ENCODE measurements around the gene DNASE1L1. TPM values are rescaled to one million over a fixed set of nuclear protein-coding genes. Genes with fewer than 3 reads are reported as not detected.

Gene DNASE1L1
- total and polyA plus RNA-seq, 2 donors (not counting 1 experiment from before 2014, with no cell fraction given): 24.6 to 49.2 TPM

GRCh38 chrX:154445776-154446175 lies 36.7 kb upstream of the DNASE1L1 start:
- Histone ChIP-seq H2AFZ (ENCODE audit: insufficient read depth, low read depth, low read length, poor library complexity, severe bottlenecking) (no peak overlapping the region), H3K27me3 (replicated peaks in 1 of 4; ENCODE audit: control extremely low read depth in 1 of 4, control insufficient read depth in 3 of 4, insufficient read depth in 4 of 4, low read length in 3 of 4) (no peaks in the 10 kb centered on the region), H3K9ac (ENCODE audit: low read length) (no peak overlapping the region), H3K4me2 (replicated peaks; ENCODE audit: low read depth, low read length, poor library complexity, severe bottlenecking) (no peak overlapping the region), H3K79me2 (ENCODE audit: control insufficient read depth, insufficient read depth, low read length) (peaks cover 10% of the 10 kb centered on the region), H3K4me1 (ENCODE audit: control insufficient read depth in 2 of 2, insufficient read depth in 2 of 2, low read length in 2 of 2) (peaks cover 10 to 18% of the 10 kb centered on the region in 2 donors), H3K36me3 (replicated peaks in 1 of 2; ENCODE audit: control extremely low read depth in 1 of 2, control insufficient read depth in 1 of 2, extremely low read depth in 1 of 2, insufficient read depth in 2 of 2, low read length in 1 of 2) (peaks cover 0 to 11% of the 10 kb centered on the region in 2 experiments), H3K27ac (ENCODE audit: low read length in 2 of 2) (no peak overlapping the region), H3K9me3 (ENCODE audit: control extremely low read depth in 1 of 3, control insufficient read depth in 2 of 3, insufficient read depth in 1 of 3, low read length in 2 of 3) (no peaks in the 10 kb centered on the region), H3K4me3 (ENCODE audit: control extremely low read depth in 1 of 5, extremely low read depth in 1 of 5, insufficient read depth in 1 of 5, low read depth in 2 of 5, low read length in 4 of 5) (no peak overlapping the region), H4K20me1 (ENCODE audit: control insufficient read depth, insufficient read depth, low read length, poor library complexity, severe bottlenecking) (no peaks in the 10 kb centered on the region)
- Mint-ChIP-seq H3K4me1 (peaks cover 5% of the 10 kb centered on the region), H3K4me3 (peak overlapping the region; percentile 41), H3K9me3 (ENCODE audit: insufficient read depth) (no peaks in the 10 kb centered on the region), H3K27ac (no peak overlapping the region), H3K27me3 (no peaks in the 10 kb centered on the region)
- no peak for ATAC-seq (ENCODE audit: low read depth)
- no peak for TF ChIP-seq CTCF (IDR thresholded peaks at IDR 0.05)
- no peak for TF ChIP-seq EZH2 (IDR thresholded peaks at IDR 0.05; ENCODE audit: borderline replicate concordance, insufficient read depth, low read depth, low read length, poor library complexity, severe bottlenecking)
- no peak for DNase-seq
- CTCF ChIA-PET: no interaction called here
- 99% methylated on average over 10 of the region's 16 CpGs for WGBS (ENCODE audit: insufficient coverage)
- POLR2A ChIA-PET: no interaction called here
- intact Hi-C loops (cut with micrococcal nuclease): no loop called here

- CTCF ChIA-PET: interaction anchor here (1.0 kb wide), 1 partner anchor 33 kb away, joined by 3 read pairs; no protein-coding TSS in a partner anchor
- no peak overlapping the region for H2AFZ ChIP-seq (ENCODE audit: insufficient read depth, low read depth, low read length, poor library complexity, severe bottlenecking)
Measured at GRCh38 chrX:154444755-154445246, 35.7 kb upstream of the DNASE1L1 start.

More at GRCh38 chrX:154444755-154445246, 35.7 kb upstream of the DNASE1L1 start:
- H3K4me2 ChIP-seq (replicated peaks; ENCODE audit: low read depth, low read length, poor library complexity, severe bottlenecking): peak overlapping the region; percentile 87
- peak overlapping the region; percentile 69 for H3K9ac ChIP-seq (ENCODE audit: low read length)
- H3K9me3 ChIP-seq (ENCODE audit: control extremely low read depth in 1 of 3, control insufficient read depth in 2 of 3, insufficient read depth in 1 of 3, low read length in 2 of 3): no peaks in the 10 kb centered on the region
- peaks cover 0 to 18% of the 10 kb centered on the region in 2 experiments for H3K36me3 ChIP-seq (replicated peaks in 1 of 2; ENCODE audit: control extremely low read depth in 1 of 2, control insufficient read depth in 1 of 2, extremely low read depth in 1 of 2, insufficient read depth in 2 of 2, low read length in 1 of 2)
- H3K27me3 ChIP-seq (replicated peaks in 1 of 4; ENCODE audit: control extremely low read depth in 1 of 4, control insufficient read depth in 3 of 4, insufficient read depth in 4 of 4, low read length in 3 of 4): no peaks in the 10 kb centered on the region
- peak overlapping the region in 1 of 2 donors; percentile 78 for H3K27ac ChIP-seq (ENCODE audit: low read length in 2 of 2)
- ATAC-seq (ENCODE audit: low read depth): no peak
- H3K4me3 Mint-ChIP-seq: peak overlapping the region; percentile 49
- POLR2A ChIA-PET: no interaction called here
- DNase-seq: no peak
- peak overlapping the region; percentile 10 for H3K27ac Mint-ChIP-seq
- H3K27me3 Mint-ChIP-seq: no peaks in the 10 kb centered on the region
- H3K4me1 Mint-ChIP-seq: peaks cover 5% of the 10 kb centered on the region
- H4K20me1 ChIP-seq (ENCODE audit: control insufficient read depth, insufficient read depth, low read length, poor library complexity, severe bottlenecking): no peaks in the 10 kb centered on the region
- TF ChIP-seq EZH2 (IDR thresholded peaks at IDR 0.05; ENCODE audit: borderline replicate concordance, insufficient read depth, low read depth, low read length, poor library complexity, severe bottlenecking) (no peak), CTCF (IDR thresholded peaks at IDR 0.05) (no peak)
- peaks cover 10 to 18% of the 10 kb centered on the region in 2 donors for H3K4me1 ChIP-seq (ENCODE audit: control insufficient read depth in 2 of 2, insufficient read depth in 2 of 2, low read length in 2 of 2)
- intact Hi-C loops (cut with micrococcal nuclease): loop anchor here (5.0 kb wide), 1 partner anchor 32 kb away; the partner anchor contains the start of gene LAGE3
- 80% methylated on average over 2 of the region's 13 CpGs for WGBS (ENCODE audit: insufficient coverage)
- H3K79me2 ChIP-seq (ENCODE audit: control insufficient read depth, insufficient read depth, low read length): peaks cover 10% of the 10 kb centered on the region
- H3K9me3 Mint-ChIP-seq (ENCODE audit: insufficient read depth): no peaks in the 10 kb centered on the region
- H3K4me3 ChIP-seq (ENCODE audit: control extremely low read depth in 1 of 5, extremely low read depth in 1 of 5, insufficient read depth in 1 of 5, low read depth in 2 of 5, low read length in 4 of 5): peak overlapping the region in 4 of 5 experiments; percentile 49 to 58 (median 53)

Measured in B cell (primary cell).